GM18870 (cell line): ENCODE data around the gene KHNYN.
"Not testable (repeated sequence)": the region's sequence is repeated elsewhere in the genome, so short reads cannot be mapped to it uniquely, and the experiment has no call there.

ENCODE experiments used
- ATAC-seq: cut with Tn5 transposase; IDR thresholded peaks from one replicate; pipeline ENCODE4 v1.9.1; 2021; ENCODE audit warnings: moderate library complexity; ENCODE audit not compliant: unreplicated experiment

Gene KHNYN

DNA sequence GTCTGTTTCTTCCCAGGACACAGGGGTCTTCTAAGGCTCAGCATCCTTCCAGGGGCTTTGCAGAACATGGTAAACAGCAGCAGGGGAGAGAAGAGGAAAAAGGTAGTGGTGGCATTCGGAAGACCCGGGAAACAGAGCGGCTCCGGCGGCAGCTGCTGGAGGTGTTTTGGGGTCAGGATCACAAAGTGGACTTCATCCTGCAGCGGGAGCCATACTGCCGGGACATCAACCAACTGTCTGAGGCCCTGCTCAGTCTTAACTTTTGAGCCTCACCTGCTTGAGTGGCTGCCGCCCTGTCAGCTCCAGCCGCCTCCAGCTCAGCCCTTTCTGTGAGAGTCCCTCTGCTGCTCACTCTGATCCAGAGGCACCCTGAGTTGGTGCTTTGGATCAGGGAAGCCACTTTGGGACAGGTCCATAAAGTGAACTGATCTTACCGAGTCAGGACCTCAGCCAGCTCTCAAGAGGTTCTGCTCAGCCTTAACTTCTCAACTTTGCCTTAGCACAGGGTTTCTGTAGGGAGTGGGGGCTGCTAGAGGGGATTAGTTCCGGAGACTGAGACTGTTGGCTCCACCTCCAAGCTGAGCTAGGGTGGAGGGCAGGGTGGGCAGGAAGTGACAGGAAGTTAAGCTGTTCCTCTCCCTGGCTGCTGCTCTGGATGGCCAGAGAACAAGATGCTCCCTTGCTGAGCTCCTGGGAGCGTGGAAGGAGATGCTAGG is 7.4 kb downstream of the KHNYN start:
- no peak for ATAC-seq

DNA sequence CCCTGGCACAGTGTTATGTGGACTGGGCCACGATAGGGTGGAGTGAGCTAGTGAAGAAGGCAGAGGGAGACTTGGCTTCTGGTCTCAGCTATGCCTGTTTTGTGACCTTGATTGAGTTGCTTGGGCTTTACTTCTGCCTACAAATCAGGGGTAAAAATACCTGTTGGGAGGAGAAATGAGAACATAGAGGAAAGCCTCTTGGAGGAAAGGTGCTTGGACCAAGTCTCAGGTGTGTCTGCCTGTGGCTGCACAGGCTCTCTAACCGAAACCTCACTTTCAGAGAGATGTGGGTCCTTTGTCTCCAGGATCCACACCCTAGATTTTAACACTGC is 7.9 kb downstream of the KHNYN start:
- no peak for ATAC-seq

DNA sequence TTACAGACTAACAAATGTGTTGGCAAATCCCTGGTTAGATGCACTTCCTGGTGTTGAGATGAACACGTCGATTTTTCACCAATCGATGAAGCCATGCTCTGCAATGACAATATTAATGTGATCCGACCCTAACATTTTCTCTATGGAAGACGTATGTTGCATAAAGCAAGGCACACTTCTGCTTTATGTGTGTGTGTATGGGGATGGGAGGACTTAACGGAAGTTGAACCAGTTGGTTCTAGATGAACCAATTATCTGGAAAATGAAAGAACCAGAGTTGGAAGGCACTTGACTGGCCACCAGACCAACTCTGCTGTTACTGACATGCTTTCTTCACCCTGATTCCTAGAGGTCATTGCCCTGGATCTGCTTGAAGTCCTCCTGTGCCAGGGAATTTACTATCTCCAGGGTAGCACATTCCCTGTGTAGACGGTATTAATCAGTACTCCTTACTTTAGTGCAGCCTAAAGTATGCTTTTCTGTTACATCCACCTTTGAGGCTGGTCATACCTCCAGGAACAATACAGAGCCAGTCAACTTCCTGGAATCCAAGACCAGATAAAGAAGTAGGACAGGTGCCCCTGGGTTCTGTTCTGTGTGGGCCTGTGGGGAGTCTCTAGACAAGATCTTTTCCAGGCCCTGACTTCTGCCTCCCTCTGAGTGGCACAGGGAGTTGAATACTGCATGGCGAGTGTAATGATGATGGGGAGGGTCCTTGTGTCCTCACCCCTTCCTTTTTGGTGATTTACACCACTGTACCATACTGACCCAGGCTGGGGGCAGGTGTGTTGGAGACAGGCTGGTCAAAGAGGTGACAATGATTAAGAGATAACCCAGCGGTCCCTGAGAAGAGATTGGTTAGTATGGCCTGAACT is 8.7 kb downstream of the KHNYN start:
- no peak for ATAC-seq

DNA sequence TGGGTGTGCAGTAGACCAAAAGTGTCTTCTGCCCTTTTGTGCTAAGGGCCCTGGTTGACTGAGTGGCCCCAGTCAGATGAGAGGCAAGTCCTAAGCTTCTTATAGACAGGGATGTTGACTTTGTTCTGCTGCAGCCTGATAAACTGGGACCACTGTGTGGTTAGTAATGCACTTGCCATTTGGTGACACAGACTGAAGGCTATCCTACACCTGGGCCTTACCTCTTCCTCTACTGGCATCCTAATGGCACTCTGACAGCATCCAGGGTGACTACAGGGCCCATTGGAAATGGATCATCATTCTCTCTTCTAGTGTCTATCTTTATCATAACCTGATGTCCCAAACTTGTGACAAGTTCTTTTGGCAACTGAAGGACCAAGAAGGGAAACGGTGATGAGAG is 9.5 kb downstream of the KHNYN start:
- ATAC-seq, result no peak

DNA sequence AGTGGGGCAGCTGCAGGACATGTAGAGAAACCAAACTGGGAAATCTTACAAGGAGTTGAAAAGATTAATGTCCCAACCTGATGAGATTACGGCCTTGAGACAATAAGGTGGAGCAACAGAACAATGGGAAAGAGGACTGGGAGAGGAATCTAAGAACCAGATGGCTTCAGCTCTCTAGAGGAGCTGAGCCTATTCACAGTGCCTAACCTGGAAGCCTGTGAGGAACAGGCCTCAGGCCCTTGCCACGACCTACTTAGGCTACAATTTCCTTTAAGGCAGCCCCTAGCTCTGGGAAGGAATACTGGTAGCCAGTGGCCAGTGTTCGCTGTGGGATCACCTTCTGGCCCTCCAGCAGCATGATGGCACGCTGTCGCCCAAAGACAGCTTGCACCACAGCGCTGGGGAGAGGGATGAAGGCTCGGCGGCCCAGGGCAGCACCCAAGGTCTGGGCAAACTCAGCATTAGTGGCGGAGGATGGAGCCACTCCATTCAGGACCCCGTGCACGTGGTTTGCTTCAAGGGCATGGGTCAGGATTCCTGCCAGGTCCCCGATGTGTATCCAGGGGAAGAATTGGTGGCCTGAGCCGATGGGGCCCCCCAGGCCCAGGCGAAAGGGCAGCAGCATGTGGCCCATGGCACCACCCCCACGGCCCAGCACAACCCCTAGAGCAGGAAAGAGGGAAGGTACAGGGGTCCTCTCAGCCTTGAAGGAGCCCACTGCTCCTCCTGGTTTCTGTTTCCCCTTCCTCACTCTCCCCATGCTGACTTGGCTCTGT is 10.3 kb downstream of the KHNYN start:
- no peak for ATAC-seq

DNA sequence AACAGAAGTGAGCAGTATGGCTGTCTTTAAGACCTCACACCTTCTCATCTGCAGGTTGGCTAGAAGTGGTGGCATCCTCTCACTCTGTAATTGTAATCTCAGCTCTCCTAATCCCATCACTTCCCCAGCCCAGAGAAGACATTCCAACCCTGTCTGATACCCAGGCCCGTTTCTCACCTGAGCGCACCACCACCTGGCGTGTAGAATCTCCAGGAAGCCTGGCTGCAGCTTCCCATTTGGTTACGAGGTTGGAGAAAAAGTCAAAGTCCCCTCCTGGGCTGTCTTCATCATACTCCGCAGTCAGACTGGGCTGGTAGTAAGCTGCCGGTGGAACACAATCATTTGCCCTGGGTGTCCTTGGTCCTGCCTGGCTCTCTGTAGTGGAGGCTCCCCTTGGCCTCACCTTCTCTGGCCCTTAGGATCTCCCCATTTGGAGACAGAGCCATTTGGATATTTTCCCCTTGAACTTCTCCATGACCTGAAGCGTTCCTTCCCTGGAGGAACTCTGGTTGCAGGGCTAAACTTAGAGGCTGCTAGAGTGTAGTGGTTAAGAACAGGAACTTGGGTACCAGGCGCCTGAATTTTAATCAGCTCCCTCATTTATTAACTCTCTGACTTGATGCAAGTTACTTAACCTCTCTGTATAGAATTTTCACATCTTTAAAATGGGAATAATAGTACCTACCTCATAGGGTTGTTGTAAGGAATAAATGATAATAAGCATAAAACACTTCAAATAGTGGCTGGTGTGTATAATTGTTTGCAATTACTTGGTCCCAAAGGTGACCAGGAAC is 11.0 kb downstream of the KHNYN start:
- ATAC-seq, result no peak

DNA sequence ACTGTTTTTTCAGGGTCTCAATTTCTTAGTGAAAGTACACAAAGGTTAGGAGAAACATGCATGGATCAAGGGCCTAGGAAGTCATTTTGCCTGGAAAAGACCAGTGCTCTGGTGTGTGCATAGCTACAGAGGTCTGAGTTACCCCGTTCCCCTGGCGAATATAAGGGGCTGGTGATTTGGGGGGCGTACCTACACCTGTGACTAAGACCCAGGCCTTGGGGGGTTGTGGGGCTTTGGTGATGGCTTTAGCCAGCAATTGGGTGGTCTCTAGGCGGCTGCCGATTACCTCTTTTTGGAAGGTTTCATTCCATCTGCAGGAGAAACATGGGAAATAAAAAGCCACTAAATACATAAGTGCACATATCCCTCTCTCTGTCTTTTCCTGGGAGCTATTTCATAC is 11.7 kb downstream of the KHNYN start:
- ATAC-seq, result no peak

DNA sequence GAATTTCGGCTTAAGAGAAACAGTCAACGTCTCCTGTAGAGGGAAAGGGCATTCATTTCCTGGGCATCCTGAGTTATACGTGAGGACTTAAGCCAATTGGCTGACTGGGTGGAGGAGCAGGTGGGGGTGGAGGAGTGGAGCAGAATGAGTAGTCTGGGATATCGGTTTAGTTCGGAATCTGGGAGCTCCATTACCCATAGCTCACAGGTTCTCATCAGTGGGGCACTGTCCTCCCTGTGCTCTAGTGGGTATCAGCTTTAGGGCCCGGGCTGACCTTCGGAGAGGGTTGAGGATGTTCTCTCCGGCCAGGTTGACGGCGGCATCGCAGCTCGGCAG is 12.1 kb downstream of the KHNYN start:
- no peak for ATAC-seq

DNA sequence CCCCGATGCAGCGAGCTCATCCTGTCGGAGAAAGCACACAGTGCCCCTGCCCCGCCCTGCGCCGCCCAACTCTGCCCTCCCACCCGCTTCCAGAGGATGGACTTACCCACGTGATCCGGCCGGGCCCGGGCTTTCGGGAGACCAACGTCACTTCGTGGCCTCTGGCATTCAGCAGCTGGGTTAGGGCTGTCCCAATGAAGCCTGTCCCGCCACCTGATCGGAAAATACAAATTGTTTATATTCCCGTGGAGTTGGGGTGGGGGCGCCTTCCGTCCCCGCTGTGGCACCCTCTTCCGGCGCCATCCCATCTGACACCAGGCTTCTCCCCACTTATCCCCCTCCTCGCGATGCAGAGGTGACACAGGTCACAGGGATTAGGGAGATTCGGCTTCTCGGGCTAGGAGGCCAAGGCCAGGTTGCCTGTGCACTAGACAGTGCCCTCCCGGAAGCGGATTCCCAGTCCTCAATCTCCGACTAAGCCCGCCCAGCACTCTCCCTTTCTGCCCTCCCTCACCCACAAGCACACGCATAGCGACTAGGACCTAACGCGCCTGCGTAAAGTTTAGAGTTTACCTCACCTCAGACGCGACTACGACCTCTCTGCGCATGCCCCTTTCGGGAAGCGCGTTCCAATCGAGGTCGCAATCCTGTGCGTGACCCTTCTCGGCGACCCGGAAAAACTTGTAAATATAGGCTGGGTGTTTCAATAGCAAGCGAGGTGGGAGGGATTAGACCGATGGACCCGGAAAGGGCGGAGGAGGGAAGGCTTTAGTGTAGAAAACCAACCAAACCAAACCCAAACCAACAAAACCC is 12.7 kb downstream of the KHNYN start, which contains the start of gene SDR39U1:
TSS of gene SDR39U1 (minus strand) at position 537 of the 813 bp plus-strand sequence. CDS start at position 530, 7 bp downstream.
- peak; percentile 92 for ATAC-seq

DNA sequence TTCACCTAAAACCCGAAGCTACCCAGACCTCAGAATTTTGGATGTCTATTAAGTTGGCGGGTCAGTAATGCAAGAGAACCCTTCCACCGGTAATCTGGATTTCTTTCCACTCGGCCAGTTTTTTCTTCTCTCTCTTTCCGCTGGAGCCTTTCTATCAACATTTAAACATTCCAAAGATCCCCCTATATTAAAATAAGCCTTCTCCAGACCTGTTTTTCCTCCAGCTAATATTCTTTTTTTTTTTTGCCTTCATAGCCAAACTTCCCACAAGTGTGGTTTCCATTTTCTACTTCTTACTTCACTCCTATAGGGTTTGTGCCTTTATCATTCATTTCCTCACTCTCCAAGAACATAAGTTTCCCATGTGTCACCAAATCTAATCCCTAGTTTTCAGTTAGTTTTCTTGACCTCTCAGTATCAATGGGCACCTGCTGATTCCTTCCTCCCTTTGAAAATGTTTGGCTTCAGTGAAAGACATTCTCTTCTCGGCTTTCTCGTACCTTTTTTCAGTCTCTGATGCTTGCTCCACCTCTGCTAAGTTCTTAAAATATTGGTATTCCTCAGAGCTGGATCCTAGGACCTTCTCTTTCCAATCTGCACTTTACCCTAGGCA is 13.4 kb downstream of the KHNYN start:
- no peak for ATAC-seq

DNA sequence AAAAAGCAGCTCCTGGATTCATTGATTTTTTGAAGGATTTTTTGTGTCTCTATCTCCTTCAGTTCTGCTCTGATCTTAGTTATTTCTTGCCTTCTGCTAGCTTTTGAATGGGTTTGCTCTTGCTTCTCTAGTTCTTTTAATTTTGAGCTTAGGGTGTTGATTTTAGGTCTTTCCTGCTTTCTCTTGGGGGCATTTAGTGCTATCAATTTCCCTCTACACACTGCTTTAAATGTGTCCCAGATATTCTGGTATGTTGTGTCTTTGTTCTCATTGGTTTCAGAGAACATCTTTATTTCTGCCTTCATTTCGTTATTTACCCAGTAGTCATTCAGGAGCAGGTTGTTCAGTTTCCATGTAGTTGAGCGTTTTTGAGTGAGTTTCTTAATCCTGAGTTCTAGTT is 21.1 kb downstream of the KHNYN start:
- ATAC-seq, result not testable (repeated sequence)

DNA sequence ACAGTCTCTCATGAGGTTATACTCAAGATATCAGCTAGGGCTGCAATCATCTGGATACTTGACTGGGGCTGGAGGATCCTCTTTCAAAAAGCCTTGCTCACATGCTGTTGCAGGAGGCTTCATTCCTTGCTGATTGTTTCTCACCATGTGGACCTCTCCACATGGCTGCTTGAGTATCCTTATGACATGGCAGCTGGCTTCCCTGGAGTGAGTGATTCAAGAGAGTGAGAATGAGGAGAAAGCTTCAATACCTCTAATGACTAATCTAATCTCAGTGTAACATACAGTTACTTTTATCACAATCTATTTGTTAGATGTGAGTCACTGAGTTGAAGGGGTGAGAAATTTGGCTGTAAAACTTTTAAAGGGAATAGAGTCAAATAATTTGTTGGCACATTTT is 27.2 kb downstream of the KHNYN start:
- ATAC-seq, result no peak

DNA sequence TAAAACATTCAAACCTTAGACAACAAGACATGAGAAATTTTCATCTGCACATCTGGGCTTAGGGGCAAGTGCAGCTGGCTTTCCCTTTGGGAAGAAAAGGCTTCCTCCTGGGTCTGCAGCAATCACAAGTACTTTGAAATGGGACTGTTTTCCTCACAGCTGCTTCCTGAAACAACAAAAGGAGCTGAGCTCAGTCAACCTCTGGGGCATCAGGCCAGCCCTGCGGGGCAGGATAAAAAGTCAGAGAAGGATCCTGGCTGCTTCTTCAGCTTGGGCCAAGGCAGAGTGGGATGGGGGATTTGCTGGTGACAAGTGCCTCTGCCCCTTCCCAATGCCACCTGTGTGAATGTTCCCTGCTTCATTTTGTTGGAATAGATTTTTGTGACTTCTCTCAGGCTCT is 29.0 kb downstream of the KHNYN start:
- no peak for ATAC-seq

DNA sequence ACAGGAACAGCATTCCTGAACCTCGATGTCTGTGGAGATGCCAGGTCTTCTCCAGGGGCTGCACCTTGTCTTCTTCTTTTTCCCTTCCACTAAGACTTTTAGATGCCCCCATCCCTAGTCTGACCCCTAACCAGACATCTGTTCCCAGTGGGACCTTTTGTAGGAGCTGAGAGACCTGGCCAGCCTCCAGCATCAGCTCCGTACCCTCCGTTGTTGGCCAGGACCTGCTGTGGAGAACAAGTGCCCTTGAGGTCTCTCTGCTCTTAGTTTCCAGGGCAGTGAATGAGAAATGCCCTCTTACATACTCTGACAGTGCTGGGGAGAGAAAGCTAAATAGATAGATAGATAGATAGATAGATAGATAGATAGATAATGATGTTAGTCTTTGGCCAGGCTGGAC is 29.6 kb downstream of the KHNYN start:
- ATAC-seq, result no peak

DNA sequence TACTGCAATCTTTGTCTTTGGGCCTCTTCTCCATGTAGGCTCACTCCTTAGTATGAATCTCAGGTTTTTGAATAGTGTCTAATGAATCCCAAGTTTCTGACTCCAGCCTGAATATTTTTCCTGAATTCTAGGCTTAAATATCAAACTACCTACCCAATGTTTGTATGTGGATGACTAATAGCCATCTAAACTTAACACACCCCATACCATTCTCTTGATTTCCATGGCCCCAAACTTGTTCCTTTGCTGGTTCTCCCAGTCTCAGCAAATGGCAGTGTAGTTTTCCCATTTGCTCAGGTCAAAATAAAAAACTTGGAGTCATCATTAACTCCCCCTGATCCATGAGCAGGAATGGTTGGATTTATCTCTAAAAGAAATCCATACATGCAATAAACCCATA is 31.6 kb downstream of the KHNYN start:
- ATAC-seq, result no peak

DNA sequence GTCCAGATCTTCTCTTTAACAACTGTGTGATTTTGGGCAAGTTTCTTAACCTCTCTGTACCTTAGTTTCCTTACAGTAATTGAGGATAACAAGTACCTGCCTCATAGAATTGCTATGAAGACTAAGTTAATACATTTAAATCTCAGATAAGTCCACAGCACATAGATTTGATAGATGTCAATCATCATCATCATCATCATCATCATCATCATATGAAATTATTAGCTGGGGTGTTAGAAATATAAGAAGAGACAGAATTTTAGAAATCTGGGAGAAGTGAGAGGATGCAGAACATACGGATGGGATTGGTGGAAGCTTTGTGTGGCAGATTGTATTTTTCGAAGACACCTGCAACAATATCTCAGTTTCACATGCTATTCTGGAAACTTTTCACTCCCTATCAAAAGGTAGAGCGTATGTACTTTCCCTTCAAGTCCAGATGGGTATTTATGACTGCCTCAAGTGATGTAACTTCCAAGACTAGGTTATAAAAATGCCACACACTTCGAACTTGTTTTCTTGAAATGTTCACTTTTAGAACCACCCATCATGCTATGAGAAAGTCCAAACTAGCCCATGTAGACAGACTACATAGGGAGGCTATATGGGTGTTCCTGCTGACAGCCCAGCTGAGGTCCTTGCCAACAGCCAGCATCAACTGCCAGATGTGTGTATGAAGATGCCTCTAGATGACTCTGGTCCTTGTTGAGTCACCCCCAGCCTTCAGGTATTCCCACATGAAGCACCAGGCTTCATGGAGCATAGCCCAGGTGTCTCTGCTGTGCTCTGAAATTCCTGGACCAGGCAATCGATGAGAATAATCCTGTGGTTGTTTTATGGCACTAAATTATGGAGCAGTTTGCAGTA is 33.5 kb downstream of the KHNYN start:
- no peak for ATAC-seq

DNA sequence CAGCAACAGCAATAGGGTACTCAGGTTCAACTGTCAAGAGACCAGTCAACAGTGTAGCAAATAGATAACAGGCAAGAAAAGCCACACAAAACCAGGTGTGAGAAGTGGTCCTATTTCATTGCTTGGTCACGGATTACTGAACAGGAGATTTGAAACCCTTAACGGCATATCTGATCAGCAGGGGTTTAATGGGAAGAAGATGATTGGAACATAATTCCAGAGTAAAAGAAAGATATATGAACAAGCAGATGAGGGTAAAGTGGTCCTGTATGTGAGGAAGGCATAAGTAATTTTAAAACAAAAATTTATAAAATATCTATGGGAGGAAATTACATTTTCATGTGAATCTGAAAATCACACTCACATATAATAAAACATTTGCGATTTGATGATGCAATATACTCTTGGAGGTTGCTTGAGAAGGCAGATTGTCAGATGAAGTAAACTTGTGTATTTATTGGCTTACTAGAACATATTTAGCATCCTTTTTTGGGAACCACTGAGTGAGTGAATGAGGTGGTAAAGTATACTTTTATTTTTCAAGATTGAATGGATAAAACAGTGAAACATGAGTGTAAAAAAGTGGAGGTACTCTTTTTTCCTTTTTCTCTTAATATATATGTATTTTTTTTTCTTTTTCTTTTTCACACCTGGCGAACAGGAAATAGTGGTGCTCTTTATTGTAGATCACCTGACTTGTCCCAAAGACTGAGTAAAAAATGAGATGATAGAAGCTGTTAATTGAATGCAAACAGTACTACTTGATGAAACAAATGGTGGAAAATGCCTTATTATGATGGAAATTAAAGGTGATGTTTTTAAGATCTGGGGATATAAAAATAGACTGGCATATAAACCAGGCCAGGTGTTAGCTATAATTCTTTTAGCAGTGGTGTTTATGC is 34.4 kb downstream of the KHNYN start:
- ATAC-seq, result no peak

DNA sequence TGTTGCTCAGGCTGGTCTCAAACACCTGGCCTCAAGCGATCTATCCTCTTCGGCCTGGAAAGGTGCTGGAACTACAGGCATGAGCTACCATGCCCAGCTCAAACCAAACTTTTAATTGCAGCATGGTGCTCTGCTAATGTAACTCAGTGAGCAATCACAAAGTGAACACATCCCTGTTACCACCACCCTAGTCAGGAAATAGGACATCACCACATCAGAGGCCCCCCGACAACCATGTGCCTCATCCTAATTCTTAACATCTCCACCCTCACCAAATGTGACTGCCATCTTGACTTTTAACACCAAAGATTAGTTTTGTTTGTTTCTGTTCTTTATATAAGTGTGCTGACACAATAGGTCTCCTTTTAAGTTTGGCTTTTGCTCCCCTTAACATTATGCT is 35.6 kb downstream of the KHNYN start:
- ATAC-seq, result no peak
